ENCODE measurements around the gene WDFY2.

The WDFY2 gene

DNA sequence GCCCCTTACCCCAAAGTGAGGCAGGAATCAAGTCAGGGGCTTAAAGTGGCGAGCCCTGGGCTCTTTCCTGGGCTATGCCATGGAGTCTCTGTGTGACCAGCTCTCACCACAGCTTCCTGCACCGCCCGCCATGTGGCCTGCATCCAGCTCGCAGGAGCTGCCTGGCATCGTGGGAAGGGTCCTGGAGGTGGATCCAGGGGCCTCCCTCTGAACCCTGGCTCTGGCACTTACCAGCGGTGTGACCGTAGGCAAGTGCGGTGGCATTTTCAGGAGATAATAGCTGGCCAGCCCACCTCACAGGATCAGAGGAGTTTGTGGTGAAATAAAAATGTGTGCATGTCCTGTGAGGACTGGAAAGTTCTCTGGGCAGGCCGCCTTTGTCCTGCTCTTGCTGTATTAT, 193.7 kb downstream of the WDFY2 start:
- DNase-seq, result no peak

DNA sequence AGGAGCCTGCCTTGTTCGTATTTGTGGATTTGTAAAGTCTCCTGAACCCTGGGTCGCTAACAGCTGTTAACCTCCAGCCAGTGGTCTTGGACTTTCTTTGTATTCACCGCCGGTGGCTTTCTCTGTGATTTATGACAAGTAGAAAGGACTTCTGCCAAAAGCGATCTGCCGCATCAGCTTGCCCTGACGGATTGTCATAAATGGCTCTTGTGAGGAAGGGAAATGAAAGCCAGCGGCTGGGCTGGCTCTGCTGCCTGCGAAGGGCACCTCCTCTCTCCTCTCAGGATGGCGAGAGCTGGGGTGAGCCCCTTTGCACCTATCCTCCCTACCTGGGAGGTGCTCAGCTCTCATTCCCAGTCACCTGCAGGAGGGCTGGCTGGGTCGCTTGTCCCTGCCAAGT, 194.1 kb downstream of the WDFY2 start:
- DNase-seq, result no peak

DNA sequence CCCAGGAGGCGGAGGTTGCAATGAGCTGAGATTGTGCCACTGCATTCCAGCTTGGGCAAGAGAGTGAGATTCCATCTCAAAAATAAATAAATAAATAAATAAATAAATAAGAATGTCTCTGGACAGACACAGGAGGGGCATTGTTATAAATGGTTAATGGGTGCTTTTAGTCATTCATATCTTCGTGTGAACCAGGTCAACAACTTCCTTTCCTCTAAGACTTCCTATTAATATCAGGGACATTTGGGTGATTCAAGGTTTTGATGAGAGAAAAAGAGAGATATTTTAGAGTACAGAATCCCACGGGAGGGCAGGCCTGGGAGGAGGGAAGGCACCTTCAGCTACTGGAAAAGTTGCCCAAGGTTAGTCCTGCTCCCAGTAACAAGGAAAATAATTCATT, 195.8 kb downstream of the WDFY2 start:
- no peak for DNase-seq

DNA sequence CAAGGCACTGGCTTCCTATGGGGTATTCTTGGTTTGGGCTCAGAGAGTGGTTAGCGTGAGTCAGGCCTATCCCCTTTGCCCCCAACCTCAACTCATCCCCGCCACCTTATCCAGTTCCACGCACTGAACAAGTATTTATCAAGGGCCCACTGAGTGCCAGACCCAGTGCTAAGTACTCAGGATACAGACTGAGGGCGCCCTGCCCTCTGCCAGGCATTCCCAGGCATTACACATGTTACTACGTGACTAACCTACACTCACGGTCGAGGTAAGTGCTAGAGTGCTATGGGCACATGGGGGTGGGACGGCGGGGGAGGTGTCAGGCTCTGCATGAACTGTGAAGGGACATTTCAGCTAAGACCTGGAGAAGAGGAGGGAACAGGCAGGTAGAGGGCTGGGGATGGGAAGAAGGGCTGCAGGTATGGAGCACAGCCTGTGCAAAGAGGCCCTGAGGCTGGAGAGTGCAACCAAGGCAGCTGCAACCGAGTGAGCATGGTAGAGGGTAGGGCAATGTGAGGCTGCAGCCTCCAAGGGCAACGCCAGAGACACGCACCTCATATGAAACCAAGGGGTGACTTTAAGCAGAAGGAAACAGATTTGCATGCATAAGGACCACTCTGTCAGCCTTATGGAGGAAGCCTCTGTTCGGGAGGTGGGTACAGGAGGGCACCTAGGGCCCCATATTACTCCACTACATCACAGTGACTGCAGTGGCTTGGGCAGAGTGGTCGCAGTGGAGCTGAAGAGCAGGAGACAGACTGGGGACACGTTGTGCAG, 197.2 kb downstream of the WDFY2 start:
- DNase-seq, result no peak

DNA sequence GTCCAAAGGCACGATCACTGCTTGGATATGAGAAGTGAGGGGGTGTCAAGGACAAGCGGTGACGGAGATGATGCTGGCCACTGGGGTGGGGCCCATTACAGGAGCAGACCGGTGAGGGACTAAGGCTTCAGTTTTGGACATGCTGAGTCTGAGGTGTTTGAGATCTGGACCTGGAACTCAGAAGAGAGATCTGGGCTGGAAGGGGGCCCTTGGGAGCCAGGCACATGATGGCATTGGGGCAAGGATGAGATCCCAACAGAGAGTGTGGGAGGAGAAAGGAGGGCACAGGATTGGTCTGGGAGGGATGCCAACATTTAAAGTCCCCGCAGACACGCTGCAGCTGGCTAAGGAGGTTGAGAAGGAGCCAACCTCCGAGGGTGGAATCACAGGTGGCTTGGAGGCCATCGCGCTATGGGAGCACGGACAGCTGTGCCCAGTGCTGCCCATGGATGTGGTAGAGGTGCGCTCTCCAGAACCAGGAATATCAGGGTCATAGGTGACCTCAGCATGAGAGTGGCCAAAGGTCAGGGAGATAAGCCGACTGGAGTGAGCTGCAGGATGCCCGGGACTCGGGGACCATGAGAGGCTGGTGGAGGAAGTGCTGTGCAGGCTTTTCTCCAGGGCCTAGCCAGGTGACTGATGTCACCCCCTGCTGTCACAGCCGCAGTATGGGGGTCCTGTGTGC, 197.9 kb downstream of the WDFY2 start:
- no peak for DNase-seq

DNA sequence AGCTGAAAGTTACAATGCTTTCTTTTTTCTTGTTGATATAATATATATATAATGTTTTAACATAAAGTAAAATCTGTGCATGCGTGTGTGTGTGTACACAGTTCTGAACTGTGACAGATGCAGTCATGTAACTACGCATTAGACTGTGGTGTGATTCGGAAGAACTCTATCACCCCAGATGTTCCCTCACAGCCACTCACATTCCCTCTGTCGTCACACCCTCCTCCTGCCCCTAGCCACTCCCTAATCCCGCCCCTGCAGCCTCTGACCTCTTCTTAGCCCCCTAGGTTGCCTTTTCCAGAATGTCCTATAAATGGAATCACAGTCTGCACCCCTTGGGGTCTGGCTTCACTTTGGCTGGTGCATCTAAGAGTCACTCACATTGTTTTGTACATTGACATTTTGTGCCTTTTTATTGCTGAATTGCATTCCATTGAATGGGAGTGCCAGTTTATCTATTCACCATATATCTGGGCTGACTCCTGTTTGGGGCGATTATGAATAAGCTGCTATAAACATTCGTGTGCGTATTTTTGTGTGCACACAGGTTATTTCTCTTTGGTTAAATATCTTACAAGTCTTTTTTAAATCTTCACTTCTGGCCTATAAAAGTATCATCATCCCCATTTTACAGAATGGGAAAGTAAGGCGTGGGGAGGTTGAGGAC, 199.3 kb downstream of the WDFY2 start:
- no peak for DNase-seq

DNA sequence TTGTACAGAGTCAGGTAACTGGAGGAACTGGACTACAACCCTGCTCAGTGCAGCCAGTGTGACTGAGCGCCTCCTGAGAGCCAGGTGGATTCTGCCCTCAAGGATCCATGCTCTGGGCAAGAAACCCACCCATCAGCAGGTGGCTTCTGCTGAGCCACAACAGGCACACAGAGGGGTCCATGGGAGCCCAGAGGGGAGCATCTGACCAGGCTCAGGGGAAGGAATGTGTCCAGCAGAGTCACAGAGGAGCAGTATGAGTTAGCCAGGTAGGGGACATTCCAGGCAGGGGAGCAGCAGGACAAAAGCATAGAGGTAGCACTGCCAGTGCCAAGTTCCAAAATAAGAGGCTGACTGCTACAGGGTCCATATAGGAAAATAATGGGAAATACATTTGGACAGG, 199.8 kb downstream of the WDFY2 start:
- no peak for DNase-seq

DNA sequence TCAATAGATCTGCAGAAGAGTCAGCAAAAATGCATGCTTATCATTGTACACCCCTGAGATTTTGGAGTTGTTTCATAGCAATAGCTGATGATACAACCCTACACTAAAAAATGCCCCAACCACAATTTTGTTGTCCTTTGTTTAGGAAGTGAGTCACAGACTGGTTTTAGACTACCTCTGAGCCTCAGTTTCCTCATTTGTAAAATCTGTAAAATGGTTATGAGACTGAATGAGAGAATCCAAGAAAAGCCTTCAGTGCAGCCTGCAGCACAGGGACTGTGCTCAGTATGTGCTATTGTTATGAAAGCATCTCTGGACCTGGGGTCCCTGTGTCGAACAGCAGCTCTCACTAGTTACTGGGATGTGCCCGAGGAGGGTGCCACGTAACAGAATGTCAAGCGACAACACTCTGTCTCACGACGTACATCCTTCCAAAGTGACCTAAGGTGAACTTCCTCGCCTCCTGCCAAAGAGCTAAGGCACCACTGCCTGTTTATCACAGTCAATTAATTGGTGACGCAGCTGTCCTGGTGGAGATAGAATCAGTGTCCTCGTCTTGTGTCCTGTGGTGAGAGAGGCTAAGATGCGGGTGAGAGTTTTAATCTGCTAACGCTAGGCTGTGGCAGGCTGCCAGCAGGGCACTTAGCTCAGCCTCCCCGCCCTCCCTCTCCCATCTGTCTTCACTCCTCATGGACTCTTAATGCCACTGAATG, 201.6 kb downstream of the WDFY2 start:
- DNase-seq, result peak; percentile 25

DNA sequence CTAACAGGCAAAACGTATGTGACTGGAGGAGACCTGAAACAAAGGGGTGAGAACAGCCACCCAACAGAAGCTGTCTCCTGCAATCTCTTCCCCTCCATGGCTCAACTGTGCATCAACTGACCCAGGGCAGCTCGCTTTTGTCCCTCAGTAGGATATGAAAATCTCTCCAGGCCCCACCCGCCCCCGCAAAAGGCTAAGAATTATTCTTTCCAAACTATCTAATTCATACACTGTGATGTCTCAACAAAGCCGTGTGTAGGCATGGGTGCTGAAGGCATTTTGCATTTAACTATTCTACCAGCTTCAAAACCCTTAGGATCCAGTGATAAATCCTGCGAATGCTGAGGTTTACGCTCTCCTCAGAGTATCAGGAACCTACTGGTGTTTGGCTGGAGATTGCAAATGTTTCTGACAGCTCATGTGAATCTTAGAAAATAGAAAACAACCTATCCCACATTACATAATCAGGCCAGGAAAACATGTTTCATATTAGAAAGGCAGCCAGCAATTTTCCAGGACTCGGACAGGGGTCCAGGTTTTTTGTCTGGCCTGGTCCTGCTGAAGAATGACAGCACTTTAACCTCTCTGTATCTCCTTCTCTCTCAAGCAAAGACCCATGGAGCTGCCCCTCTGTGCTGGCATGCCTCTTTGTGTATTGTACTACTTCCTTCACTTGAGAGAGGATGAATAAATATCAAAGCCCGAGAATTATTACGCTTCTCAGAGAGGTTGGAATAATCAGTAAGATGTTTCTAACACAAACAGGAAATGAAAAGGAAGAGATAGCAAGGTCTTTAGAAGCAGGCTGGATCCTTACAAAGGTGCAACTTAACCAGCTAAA, 202.4 kb downstream of the WDFY2 start:
- DNase-seq, result no peak

DNA sequence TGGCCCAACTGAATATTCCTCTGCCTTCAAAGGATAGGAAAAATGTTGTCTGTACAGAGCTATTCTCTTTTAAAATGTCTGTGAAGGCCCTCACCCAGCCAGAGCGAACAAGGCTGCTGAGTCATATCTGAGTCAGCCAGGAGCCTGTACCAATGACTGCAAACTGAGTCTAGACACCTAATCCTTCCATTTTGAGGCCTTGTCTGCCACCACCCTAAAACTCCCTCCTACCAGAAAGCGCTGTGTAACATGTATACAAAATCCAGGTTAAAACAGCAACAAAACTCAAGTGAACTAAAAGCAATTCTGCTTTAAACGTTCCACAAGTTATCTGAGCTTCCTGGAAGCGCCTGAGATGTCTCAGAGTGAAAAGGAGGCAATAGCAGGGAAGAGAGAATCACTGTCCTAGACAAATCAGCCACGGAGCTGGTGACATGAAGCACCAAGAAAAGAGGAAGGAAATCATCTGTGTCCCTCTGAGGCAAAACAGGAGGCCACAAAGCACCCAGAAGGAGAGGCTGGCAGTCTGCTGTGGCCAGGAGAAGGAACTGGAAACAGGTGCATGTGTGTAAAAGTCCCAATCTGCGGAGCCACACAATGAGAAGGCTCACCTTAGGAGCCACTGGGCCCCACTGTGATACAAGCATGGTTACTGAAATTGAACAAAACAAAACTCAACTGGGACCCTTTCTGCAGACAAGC, 209.5 kb downstream of the WDFY2 start:
- DNase-seq, result no peak

DNA sequence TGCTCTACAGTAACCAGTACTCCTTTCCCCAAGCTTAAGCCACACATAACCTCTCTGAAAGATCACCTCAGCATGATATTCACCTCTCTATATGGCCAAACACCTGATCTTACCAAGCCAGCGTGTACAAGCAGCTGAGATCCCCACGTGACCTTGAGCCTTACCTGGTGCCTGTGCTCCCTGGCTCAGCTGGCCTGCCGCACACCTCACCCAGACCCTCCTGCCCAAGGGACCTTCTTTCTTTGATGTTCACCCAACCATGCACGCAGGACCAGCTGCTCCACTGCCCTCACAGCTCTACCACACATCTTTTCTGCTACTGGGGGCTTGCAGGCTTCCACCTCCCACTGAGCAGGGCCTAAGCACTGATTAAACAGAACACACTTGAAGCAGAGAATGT, 210.7 kb downstream of the WDFY2 start:
- DNase-seq, result no peak

DNA sequence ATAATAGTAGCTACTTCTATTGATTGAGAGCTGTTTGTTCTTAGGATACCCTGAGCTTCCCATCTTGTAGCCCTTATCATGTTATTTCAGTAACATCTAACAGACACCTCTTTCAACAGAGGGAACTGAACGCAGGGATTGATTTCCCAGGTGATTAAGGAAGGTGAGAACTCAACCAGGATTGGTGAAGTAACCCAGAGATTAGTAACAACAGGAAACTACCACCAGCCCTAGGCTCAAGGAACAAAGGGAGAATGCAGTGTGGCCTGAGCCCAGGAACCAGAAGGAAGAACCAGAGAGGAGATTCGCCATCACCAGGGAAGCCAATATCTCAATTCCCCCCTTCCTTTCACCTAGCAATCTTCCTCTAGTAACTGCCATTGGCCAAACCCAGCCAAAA, 211.2 kb downstream of the WDFY2 start:
- DNase-seq, result no peak

DNA sequence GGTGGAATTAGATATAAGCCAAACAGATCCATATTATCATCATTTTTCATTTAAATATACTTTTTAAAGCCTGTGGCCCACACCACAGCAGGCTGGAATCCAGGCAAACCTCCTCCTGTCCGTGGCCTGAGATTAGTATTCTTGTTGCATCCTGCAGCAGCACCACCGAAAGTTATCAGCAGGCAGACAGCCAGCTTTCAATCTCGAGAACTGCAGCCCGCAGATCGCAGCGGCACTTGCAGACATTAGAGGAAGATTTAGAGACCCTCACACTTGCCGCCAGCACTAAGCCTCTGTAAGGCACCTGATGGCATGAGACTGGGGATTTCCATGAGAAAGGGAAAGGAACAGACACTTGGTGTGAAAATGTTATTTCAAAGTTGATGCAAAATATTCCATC, 212.3 kb downstream of the WDFY2 start:
- DNase-seq, result no peak

DNA sequence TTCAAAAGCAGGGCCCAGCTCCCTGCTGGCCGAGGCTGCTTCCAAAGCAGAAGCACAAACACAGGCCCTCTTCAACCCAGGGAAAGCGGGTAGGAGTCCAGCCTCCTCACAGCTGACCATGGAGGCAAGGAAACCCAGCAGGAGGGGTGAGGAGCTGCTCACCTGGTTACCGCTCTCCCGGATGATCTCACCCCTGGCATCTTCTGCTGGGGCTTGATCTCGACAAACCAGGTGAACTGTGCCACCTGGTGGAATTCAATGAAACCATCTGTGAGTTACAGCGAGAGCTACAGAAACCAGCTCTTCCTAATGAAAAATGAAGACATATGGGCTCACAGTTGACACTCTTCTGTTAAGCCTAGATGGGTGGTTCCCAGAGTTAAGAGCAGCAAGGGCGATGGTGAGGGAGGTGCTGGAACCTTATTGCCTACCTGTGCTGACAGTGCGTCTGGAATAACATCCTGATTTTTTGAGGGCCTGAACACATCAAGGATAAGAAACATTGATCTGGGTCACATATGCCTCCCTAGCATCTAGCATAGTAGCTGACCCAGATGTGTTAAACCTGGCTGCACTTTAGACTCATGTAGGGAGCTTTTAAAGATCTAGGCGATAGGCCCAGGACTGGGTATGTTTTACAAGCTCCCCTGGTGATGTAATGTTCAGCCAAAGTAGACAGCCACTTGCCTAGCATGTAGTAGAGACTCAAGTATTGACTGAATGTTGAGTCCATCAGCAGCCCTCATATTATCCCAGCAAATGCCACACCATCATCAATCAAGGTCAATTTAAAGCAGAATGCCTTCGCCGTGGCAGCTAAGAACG, 213.6 kb downstream of the WDFY2 start:
- peak; percentile 41 for DNase-seq

DNA sequence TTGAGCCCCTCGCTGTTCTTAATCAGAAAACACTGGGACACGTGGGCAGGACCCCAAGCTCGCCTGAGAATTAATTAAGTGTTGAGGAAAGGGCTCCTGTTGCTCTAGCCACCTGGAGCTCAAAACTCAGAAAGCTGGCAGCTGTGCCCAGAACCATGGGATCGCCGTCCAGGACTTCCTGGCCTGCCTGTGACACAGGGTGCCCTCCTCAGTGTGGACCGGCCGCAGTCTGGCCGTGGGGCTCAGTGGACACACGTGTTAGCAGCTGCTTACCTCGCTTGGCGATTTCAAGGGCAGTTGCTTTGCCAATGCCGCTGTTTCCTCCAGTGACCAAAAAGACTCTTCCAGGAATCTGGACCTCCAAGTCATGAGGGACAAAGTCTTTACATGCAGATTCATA, 215.0 kb downstream of the WDFY2 start:
- no peak for DNase-seq

DNA sequence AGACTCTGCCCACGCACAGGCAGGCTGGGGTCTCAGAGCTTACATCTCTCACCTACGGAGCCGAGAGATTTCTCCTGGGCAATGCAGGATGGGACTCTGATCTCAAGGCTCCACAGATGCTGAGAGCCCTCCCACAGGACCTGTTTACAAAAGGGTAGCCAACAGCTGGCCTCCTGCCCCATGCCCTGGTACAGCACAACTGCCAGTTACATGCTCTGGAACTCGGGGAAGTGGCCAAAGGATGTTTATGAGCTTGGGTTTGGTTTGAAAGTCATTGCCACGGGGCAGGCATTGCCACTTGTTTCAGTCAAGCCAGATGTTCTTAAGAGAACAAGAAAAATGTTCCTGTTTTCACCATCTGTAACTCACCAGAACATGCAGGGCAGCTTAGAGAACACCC, 216.2 kb downstream of the WDFY2 start:
- DNase-seq, result no peak

DNA sequence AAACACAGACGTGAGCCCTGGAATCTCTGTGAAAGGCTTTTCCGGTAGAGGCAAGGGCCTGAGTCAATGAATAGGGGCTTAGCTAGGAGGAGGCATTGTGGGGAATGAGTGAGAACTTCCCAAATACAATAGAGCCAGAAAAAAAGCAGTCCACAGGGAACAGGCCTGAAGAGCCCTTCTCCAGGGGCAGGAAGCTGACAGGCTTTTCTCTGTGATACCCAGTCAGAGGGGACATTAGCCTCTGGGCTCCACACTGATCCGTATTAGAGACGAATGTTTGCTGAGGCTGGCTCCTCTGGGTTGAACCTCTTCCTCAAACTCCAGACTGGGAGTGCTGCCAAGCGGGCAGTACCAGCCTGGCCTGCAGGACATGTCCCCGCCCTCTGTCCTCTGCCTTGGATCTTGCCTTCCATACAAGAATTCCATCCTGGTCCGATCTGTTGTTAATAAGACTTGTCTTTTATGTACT, 217.4 kb downstream of the WDFY2 start:
- peak; percentile 85 for DNase-seq

DNA sequence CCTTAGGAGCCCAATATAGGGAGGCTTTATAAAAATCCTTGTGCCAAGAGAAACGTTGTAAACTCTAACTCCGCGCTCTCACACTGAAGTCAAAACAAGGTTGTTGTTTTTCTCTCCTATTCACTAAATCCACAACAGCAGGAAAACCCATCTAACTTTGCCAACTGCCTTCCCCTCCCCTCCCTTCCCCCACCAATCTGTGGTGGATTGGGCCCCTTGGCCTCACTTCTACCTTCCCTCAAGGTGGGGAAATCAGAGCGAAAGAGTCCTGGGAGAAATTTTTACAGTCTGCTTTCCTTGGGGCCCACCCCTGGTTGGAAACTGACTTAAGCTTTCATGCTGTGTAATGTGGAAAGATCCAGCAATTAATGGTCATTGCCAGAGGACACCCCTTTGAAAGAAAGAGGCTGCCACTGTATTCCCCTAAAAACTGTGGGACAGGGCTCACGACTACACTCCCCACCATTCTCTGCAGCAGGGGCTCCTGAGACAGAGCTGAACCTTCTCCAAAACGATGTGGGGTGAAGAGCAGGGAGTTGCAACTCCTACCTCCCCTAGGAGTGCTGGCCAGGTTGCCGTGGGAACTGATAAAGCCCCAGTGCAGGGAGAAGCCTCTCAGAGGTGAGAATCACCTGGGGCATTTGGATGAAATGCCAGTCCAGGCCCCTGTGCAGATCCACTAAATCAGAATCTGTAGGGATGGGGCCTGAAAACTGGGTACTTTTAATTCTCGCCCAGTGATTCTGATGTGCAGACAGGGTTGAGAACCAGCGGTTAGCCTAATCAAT, 218.6 kb downstream of the WDFY2 start:
- peak; percentile 60 for DNase-seq

DNA sequence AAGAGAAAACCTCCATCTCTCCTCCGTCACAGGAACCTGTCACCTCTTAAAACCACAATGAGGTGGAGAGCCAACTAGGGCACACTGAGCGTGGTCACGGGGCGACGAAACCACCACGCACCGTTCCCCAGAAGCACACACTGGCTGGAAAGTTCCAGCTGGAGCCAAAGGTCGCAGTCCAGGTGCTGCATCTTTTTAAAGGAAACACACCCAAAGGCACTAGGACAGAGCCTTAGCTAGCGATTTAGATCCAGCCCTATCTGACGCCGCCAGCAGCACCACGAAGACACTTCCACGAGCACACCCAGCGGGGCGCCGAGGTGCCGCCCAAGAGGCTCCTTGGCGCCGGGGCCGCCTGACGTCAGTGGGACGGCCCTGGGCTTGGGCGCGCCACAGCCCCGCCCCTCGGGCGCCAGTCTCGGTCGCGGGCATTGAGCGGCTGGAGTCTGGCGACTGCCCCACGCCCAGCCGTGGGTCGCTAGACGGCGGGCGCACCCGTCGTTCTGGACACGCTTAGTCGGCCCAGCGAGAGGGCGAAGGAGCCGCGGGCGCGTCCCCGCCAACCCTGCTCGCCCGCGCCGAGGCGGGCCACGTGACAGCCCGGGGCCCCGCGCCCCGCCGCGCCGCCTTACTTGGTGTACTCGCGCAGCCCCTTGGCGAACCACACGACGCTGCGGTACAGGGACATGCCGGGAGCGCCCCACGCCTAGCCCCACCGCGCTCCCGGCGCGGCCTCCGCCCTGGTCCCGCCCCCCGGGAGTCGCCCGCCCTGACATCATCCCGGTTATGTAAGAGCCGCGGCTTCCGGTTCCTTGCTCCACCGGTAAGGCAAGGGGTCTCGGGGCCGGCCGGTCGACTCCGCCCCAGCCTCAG, 219.4 kb downstream of the WDFY2 start, which contains the start of gene DHRS12:
TSS of gene DHRS12 (minus strand) at position 742 of the 873 bp plus-strand sequence. CDS start 4,504 bp downstream, outside the sequence.
- DNase-seq, result peak; percentile 89
